Prostate gland (tissue), 2 donors: ENCODE measurements around the gene MT1HL1. TPM values are rescaled to one million over a fixed set of nuclear protein-coding genes. Genes with fewer than 3 reads are reported as not detected.

Experiments
- DNase-seq: peaks from one replicate; pipeline ENCODE4 v3.0.0-alpha.2; 2019; ENCODE audit warnings: low spot score
- H3K27ac ChIP-seq, 2 donors: fragments of 200-600 bp; sonication (generic); 2 replicates each; pipeline ENCODE4 v1.5.1; 2017 to 2019
- H3K27me3 ChIP-seq: fragments of 200-600 bp; sonication (generic); replicated peaks from 2 replicates; pipeline ENCODE4 v1.5.1; 2019; ENCODE audit not compliant: insufficient read depth
- H3K36me3 ChIP-seq, 2 donors: fragments of 200-600 bp; sonication (generic); 1 replicate in 1 of 2; 2 replicates in 1 of 2; pipeline versions ENCODE4 v1.5.1 to v1.8.1; 2017 to 2019
- H3K4me1 ChIP-seq: fragments of 200-600 bp; sonication (generic); replicated peaks from 2 replicates; pipeline ENCODE4 v1.5.1; 2019
- H3K4me3 ChIP-seq, 2 donors: fragments of 200-600 bp; sonication (generic); 2 replicates each; pipeline ENCODE4 v1.5.1; 2017 to 2019
- H3K9me3 ChIP-seq: fragments of 200-600 bp; sonication (generic); 2 replicates; pipeline ENCODE4 v1.5.1; 2017
- POLR2A ChIP-seq: fragments of 450-650 bp; IDR thresholded peaks from one replicate; pipeline ENCODE4 v1.6.1; 2016; ENCODE audit warnings: antibody characterized with exemption, mild to moderate bottlenecking
- POLR2AphosphoS5 ChIP-seq: sonication (generic); formaldehyde crosslinking; IDR thresholded peaks from one replicate; pipeline ENCODE4 v1.6.1; 2017; ENCODE audit warnings: antibody characterized with exemption
- WGBS: methylation state at CpG from one replicate; pipeline ENCODE4 v1.1.5; 2018; 5-methylcytosine and 5-hydroxymethylcytosine counted together
- intact Hi-C: fragments of 100-400 bp; cut with DNase I; formaldehyde crosslinking; loops from one replicate; pipeline ENCODE4 v1.14.2; 2022
- total RNA-seq, 2 donors: library from RNA; depleted of rRNA; stranded (reverse); fragments of >200 nt; gene quantifications; one replicate each; pipeline ENCODE4 v1.1.0, GENCODE V29; 2016
- TF ChIP-seq, protein P1 (sequence below), 4 experiments: fragments of 200-600 bp in 2 of 4; fragments of 450-650 bp in 2 of 4; sonication (generic) in 2 of 4; IDR thresholded peaks; 1 replicate in 3 of 4; 2 replicates in 1 of 4; pipeline ENCODE4 v1.5.1; 2016 to 2019; ENCODE audit warnings: antibody characterized with exemption in 4 of 4, mild to moderate bottlenecking in 2 of 4, moderate library complexity in 2 of 4

Gene MT1HL1
- total RNA-seq, 2 donors from 2014 or later = not detected

- H3K27ac ChIP-seq = no peak overlapping the region
- no peaks in the 10 kb centered on the region for H3K36me3 ChIP-seq
- whole genome bisulfite sequencing = 94% methylated on average over 4 of the region's 4 CpGs
- H3K27me3 ChIP-seq = no peaks in the 10 kb centered on the region
- no peaks in the 10 kb centered on the region for H3K4me1 ChIP-seq
- no peak for TF ChIP-seq POLR2A
- TF ChIP-seq, protein P1, sequence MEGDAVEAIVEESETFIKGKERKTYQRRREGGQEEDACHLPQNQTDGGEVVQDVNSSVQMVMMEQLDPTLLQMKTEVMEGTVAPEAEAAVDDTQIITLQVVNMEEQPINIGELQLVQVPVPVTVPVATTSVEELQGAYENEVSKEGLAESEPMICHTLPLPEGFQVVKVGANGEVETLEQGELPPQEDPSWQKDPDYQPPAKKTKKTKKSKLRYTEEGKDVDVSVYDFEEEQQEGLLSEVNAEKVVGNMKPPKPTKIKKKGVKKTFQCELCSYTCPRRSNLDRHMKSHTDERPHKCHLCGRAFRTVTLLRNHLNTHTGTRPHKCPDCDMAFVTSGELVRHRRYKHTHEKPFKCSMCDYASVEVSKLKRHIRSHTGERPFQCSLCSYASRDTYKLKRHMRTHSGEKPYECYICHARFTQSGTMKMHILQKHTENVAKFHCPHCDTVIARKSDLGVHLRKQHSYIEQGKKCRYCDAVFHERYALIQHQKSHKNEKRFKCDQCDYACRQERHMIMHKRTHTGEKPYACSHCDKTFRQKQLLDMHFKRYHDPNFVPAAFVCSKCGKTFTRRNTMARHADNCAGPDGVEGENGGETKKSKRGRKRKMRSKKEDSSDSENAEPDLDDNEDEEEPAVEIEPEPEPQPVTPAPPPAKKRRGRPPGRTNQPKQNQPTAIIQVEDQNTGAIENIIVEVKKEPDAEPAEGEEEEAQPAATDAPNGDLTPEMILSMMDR (IDR thresholded peaks at IDR 0.05) = no peak
- TF ChIP-seq POLR2AphosphoS5 = no peak
- no peaks in the 10 kb centered on the region for H3K9me3 ChIP-seq
- intact Hi-C loops = no loop called here
- H3K4me3 ChIP-seq = no peak overlapping the region
- no peak for DNase-seq
Measured at GRCh38 chr1:237033061-237033460, 28.8 kb upstream of the MT1HL1 start.

DNA sequence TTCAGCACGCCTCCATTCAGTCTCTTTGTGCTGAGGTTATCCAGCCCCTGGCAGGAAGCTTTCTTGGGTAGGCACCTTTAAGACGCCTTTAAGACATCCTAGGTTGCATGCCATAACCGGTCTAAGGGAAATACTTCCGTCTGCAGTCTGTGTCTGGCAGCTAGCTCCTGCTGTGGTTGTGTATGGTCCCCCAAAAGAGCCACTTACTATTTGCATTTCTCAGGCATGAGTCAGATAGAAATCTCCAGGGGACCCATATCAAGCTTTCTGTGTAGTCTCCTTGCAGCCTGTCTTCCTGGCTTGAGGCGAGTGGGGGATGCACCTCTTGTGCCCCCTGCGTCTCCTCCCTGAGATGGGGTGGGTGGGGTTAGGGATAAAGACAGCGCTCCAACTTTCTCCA is 27.8 kb upstream of the MT1HL1 start:
- no peaks in the 10 kb centered on the region for H3K9me3 ChIP-seq
- H3K27ac ChIP-seq = no peak overlapping the region
- H3K4me3 ChIP-seq = no peak overlapping the region
- no peaks in the 10 kb centered on the region for H3K27me3 ChIP-seq
- H3K36me3 ChIP-seq = no peaks in the 10 kb centered on the region
- no peaks in the 10 kb centered on the region for H3K4me1 ChIP-seq
- WGBS = 25% methylated on average over 7 of the region's 7 CpGs
- no peak for DNase-seq
- intact Hi-C loops = no loop called here
- TF ChIP-seq POLR2A = no peak
- TF ChIP-seq, protein P1 (IDR thresholded peaks at IDR 0.05) = no peak
- no peak for TF ChIP-seq POLR2AphosphoS5

DNA sequence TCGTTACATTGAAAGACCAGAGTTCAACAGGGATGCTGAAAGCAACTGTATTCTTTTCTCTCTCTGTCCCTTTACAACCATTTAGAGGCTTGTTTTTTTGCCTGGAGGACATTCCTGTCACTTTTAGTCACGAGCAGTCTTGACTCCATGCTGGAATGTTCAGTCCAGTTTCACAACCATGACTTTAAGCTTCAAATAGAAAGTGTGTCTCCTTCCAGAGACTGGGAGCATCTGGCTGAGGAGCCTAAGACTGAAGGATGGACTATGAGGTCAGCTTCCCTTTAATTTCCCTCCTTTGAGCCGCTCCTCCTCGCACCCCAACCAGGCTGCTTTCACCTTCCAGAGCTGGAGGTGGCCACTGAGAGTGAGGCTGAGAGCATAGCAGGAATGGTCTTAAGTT is 27.2 kb upstream of the MT1HL1 start:
- WGBS = 61% methylated on average over 4 of the region's 4 CpGs
- H3K36me3 ChIP-seq = no peaks in the 10 kb centered on the region
- H3K27me3 ChIP-seq = no peaks in the 10 kb centered on the region
- H3K27ac ChIP-seq = no peak overlapping the region
- H3K9me3 ChIP-seq = no peaks in the 10 kb centered on the region
- no peak for DNase-seq
- H3K4me3 ChIP-seq = no peak overlapping the region
- no peak for TF ChIP-seq POLR2AphosphoS5
- TF ChIP-seq POLR2A = no peak
- TF ChIP-seq, protein P1 (IDR thresholded peaks at IDR 0.05) = no peak
- intact Hi-C loops = no loop called here
- no peaks in the 10 kb centered on the region for H3K4me1 ChIP-seq

DNA sequence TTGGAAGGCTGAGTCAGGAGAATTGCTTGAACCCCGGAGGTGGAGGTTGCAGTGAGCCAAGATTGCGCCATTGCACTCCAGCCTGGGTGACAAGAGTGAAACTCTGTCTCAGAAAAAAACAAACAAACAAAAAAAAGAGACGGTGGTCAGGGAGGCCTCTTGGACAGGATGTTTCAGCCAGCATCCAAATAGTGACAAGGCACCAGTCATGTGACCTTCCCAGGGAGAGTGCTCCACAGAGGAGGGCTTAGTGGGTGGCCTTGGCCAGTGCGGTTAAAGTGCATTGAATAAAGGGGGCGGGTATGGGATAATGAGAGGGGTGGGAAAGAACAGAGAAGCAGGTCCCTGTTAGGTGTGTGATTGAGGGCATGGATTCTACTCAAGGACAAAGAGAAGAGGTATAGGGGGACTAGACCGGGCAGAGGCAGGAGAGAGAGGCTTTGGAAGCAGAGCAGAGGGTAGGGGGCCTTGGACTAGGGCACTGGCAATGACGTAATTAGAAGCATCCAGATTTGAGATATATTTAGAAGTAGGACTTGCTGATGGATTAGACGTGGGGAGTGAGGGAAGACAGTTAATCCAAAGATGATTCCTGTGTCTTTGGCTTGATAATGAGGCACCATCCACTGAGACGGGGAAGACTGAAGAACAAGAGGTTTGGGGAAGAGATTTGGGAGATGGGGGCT is 25.8 kb upstream of the MT1HL1 start:
- intact Hi-C loops = no loop called here
- H3K4me3 ChIP-seq = no peak overlapping the region
- DNase-seq = no peak
- no peak for TF ChIP-seq POLR2AphosphoS5
- TF ChIP-seq POLR2A = no peak
- TF ChIP-seq, protein P1 (IDR thresholded peaks at IDR 0.05) = no peak
- H3K27ac ChIP-seq = no peak overlapping the region
- no peaks in the 10 kb centered on the region for H3K36me3 ChIP-seq
- no peaks in the 10 kb centered on the region for H3K9me3 ChIP-seq
- H3K4me1 ChIP-seq = no peaks in the 10 kb centered on the region
- H3K27me3 ChIP-seq = no peaks in the 10 kb centered on the region
- WGBS = 73% methylated on average over 9 of the region's 9 CpGs

GRCh38 chr1:237029240-237029639 is 25.0 kb upstream of the MT1HL1 start:
- peak; percentile 51 for TF ChIP-seq POLR2AphosphoS5
- TF ChIP-seq, protein P1 (IDR thresholded peaks at IDR 0.05) = no peak
- 71% methylated on average over 3 of the region's 3 CpGs for WGBS
- H3K4me1 ChIP-seq = no peaks in the 10 kb centered on the region
- H3K27ac ChIP-seq = no peak overlapping the region
- no peaks in the 10 kb centered on the region for H3K27me3 ChIP-seq
- H3K9me3 ChIP-seq = no peaks in the 10 kb centered on the region
- intact Hi-C loops = no loop called here
- no peak for DNase-seq
- no peak overlapping the region for H3K4me3 ChIP-seq
- H3K36me3 ChIP-seq = no peaks in the 10 kb centered on the region
